WTC11 (cell line): Measurements from ENCODE around the gene LARP4B. TPM values are rescaled to one million over a fixed set of nuclear protein-coding genes. Genes with fewer than 3 reads are reported as not detected.

Experiments
- ATAC-seq: fragments of 200-7000 bp; cut with Tn5 transposase; 2 replicates; pipeline ENCODE4 v1.10.0; 2021; ENCODE audit warnings: mild to moderate bottlenecking, moderate library complexity
- CTCF ChIA-PET: fragments of 300-600 bp; sonication (Branson Sonifier 250); formaldehyde crosslinking; loops from one replicate; lab custom pipeline; 2021; ENCODE audit warnings: antibody characterized with exemption; lab: Charles Lee
- POLR2A ChIA-PET: fragments of 350-600 bp; sonication (Branson Sonifier 250); formaldehyde crosslinking; loops from one replicate; lab custom pipeline; 2021; ENCODE audit warnings: antibody characterized with exemption; lab: Charles Lee
- DNase-seq: peaks from one replicate; pipeline ENCODE4 v3.0.0; 2021; ENCODE audit warnings: low spot score
- H3K27ac Mint-ChIP-seq: 2 replicates; pipeline ENCODE4 v1.8.0; 2021; ENCODE audit warnings: mixed read lengths
- H3K27me3 Mint-ChIP-seq: 2 replicates; pipeline ENCODE4 v1.8.0; 2021; ENCODE audit warnings: low read depth, mild to moderate bottlenecking, moderate library complexity, mixed read lengths
- H3K36me3 Mint-ChIP-seq: 2 replicates; pipeline ENCODE4 v1.8.0; 2021; ENCODE audit warnings: mixed read lengths
- H3K4me1 Mint-ChIP-seq: 2 replicates; pipeline ENCODE4 v1.8.0; 2022; ENCODE audit warnings: mixed read lengths
- H3K4me3 Mint-ChIP-seq: 2 replicates; pipeline ENCODE4 v1.8.0; 2021; ENCODE audit warnings: mild to moderate bottlenecking, moderate library complexity, mixed read lengths
- H3K9me3 Mint-ChIP-seq: 2 replicates; pipeline ENCODE4 v1.8.0; 2021; ENCODE audit warnings: mixed read lengths
- ELF4 ChIP-seq: sonication (generic); formaldehyde crosslinking; IDR thresholded peaks from 2 replicates; pipeline ENCODE4 v1.8.1; 2022; ENCODE audit warnings: low read depth, mild to moderate bottlenecking, moderate library complexity, missing genetic modification reagents
- EMX1 ChIP-seq: fragments of 250-450 bp; sonication (Bioruptor Pico); IDR thresholded peaks from 2 replicates; pipeline ENCODE4 v1.8.0; 2021; ENCODE audit warnings: mild to moderate bottlenecking
- ETV6 ChIP-seq: sonication (generic); formaldehyde crosslinking; IDR thresholded peaks from 2 replicates; pipeline ENCODE4 v1.8.1; 2022; ENCODE audit warnings: mild to moderate bottlenecking, missing genetic modification reagents
- GABPB1 ChIP-seq: sonication (generic); formaldehyde crosslinking; IDR thresholded peaks from 2 replicates; pipeline ENCODE4 v1.8.1; 2023; ENCODE audit warnings: mild to moderate bottlenecking, missing genetic modification reagents
- JAZF1 ChIP-seq: fragments of 250-450 bp; sonication (Bioruptor Pico); IDR thresholded peaks from 2 replicates; pipeline ENCODE4 v1.9.0; 2021; ENCODE audit warnings: moderate library complexity, mild to moderate bottlenecking, inconsistent platforms
- KAT7 ChIP-seq: sonication (generic); formaldehyde crosslinking; IDR thresholded peaks from 2 replicates; pipeline ENCODE4 v1.8.1; 2023; ENCODE audit warnings: missing genetic modification reagents, mild to moderate bottlenecking, borderline replicate concordance
- NFE2L1 ChIP-seq: sonication (generic); formaldehyde crosslinking; IDR thresholded peaks from 2 replicates; pipeline ENCODE4 v1.8.1; 2023; ENCODE audit warnings: missing genetic modification reagents
- NFYB ChIP-seq: sonication (generic); formaldehyde crosslinking; conservative IDR thresholded peaks from 2 replicates; pipeline ENCODE4 v1.8.0; 2022; ENCODE audit warnings: low read depth, missing genetic modification reagents
- NR2C2 ChIP-seq: sonication (generic); formaldehyde crosslinking; IDR thresholded peaks from 2 replicates; pipeline ENCODE4 v1.8.0; 2022; ENCODE audit warnings: mild to moderate bottlenecking, missing genetic modification reagents
- PRRX2 ChIP-seq: fragments of 250-450 bp; sonication (Bioruptor Pico); IDR thresholded peaks from 2 replicates; pipeline ENCODE4 v1.8.0; 2021; ENCODE audit warnings: mild to moderate bottlenecking
- TP53 ChIP-seq: sonication (generic); formaldehyde crosslinking; IDR thresholded peaks from 2 replicates; pipeline ENCODE4 v1.8.1; 2023; ENCODE audit warnings: mild to moderate bottlenecking, missing genetic modification reagents
- ZNF232 ChIP-seq: sonication (generic); formaldehyde crosslinking; IDR thresholded peaks from 2 replicates; pipeline ENCODE4 v1.8.0; 2022; ENCODE audit warnings: mild to moderate bottlenecking, missing genetic modification reagents
- ZNF263 ChIP-seq: sonication (generic); formaldehyde crosslinking; IDR thresholded peaks from 2 replicates; pipeline ENCODE4 v1.8.1; 2022; ENCODE audit warnings: low read depth, mild to moderate bottlenecking, moderate library complexity, missing genetic modification reagents
- ZNF396 ChIP-seq: fragments of 250-450 bp; sonication (Bioruptor Pico); IDR thresholded peaks from 2 replicates; pipeline ENCODE4 v1.8.0; 2021; ENCODE audit warnings: mild to moderate bottlenecking, moderate library complexity, borderline replicate concordance
- ZNF671 ChIP-seq: fragments of 250-450 bp; sonication (Bioruptor Pico); IDR thresholded peaks from 2 replicates; pipeline ENCODE4 v1.8.0; 2021; ENCODE audit warnings: mild to moderate bottlenecking
- total RNA-seq: library from RNA; stranded (reverse); gene quantifications from 3 replicates; pipeline ENCODE4 v1.2.3, GENCODE V29; 2021
- TF ChIP-seq, protein P1 (sequence below): sonication (generic); formaldehyde crosslinking; IDR thresholded peaks from 2 replicates; pipeline ENCODE4 v1.8.1; 2023; ENCODE audit warnings: mild to moderate bottlenecking, moderate library complexity, missing genetic modification reagents
- TF ChIP-seq, protein P2 (sequence below): sonication (generic); formaldehyde crosslinking; conservative IDR thresholded peaks from 2 replicates; pipeline ENCODE4 v1.8.1; 2022; ENCODE audit warnings: mild to moderate bottlenecking, missing genetic modification reagents
- TF ChIP-seq, protein P3 (sequence below): sonication (generic); formaldehyde crosslinking; IDR thresholded peaks from 2 replicates; pipeline ENCODE4 v1.8.1; 2022; ENCODE audit warnings: low read depth, mild to moderate bottlenecking, moderate library complexity, missing genetic modification reagents, borderline replicate concordance
- TF ChIP-seq, protein P4 (sequence below): sonication (generic); formaldehyde crosslinking; IDR thresholded peaks from 2 replicates; pipeline ENCODE4 v1.8.1; 2022; ENCODE audit warnings: mild to moderate bottlenecking, moderate library complexity, missing genetic modification reagents
- TF ChIP-seq, protein P5 (sequence below): sonication (generic); formaldehyde crosslinking; IDR thresholded peaks from 2 replicates; pipeline ENCODE4 v1.8.1; 2022; ENCODE audit warnings: missing genetic modification reagents, borderline replicate concordance
- TF ChIP-seq, protein P6 (sequence below): sonication (generic); formaldehyde crosslinking; IDR thresholded peaks from 2 replicates; pipeline ENCODE4 v1.8.1; 2023; ENCODE audit warnings: mild to moderate bottlenecking, missing genetic modification reagents
- TF ChIP-seq, protein P7 (sequence below): fragments of 250-450 bp; sonication (Bioruptor Pico); IDR thresholded peaks from 2 replicates; pipeline ENCODE4 v1.9.0; 2021; ENCODE audit warnings: mild to moderate bottlenecking, borderline replicate concordance

The LARP4B gene
- total RNA-seq, 1 experiment from 2014 or later: 87.1 TPM

DNA sequence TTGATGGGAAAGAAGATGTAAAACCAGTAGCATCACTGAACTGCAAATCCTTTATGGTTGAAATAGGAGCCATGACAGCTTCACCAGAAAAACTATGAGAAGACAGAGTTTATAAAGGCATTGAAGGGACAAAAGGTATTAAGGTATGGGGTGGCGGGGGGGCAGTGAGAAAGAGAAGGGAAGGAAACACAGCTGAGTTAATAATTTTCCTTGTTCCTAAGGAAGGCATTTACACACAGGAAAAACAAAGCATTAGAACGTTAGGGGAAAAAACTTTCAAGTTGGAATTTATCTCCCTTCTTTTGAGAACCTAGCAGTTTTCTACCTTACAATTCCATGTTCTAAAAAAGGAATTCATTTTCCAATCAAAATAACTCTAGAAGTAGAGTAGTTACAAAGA is 4.4 kb downstream of the LARP4B start:
- POLR2A ChIA-PET: no interaction called here
- ATAC-seq: no peak
- TF ChIP-seq KAT7 (CRISPR knock-in tag): no peak
- TF ChIP-seq, protein P1, sequence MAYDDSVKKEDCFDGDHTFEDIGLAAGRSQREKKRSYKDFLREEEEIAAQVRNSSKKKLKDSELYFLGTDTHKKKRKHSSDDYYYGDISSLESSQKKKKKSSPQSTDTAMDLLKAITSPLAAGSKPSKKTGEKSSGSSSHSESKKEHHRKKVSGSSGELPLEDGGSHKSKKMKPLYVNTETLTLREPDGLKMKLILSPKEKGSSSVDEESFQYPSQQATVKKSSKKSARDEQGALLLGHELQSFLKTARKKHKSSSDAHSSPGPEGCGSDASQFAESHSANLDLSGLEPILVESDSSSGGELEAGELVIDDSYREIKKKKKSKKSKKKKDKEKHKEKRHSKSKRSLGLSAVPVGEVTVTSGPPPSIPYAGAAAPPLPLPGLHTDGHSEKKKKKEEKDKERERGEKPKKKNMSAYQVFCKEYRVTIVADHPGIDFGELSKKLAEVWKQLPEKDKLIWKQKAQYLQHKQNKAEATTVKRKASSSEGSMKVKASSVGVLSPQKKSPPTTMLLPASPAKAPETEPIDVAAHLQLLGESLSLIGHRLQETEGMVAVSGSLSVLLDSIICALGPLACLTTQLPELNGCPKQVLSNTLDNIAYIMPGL (CRISPR knock-in tag): no peak
- TF ChIP-seq, protein P2, sequence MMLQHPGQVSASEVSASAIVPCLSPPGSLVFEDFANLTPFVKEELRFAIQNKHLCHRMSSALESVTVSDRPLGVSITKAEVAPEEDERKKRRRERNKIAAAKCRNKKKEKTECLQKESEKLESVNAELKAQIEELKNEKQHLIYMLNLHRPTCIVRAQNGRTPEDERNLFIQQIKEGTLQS (CRISPR knock-in tag): no peak
- TF ChIP-seq TP53: no peak
- TF ChIP-seq ELF4 (CRISPR knock-in tag): no peak
- TF ChIP-seq, protein P3, sequence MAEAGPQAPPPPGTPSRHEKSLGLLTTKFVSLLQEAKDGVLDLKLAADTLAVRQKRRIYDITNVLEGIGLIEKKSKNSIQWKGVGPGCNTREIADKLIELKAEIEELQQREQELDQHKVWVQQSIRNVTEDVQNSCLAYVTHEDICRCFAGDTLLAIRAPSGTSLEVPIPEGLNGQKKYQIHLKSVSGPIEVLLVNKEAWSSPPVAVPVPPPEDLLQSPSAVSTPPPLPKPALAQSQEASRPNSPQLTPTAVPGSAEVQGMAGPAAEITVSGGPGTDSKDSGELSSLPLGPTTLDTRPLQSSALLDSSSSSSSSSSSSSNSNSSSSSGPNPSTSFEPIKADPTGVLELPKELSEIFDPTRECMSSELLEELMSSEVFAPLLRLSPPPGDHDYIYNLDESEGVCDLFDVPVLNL (CRISPR knock-in tag): no peak
- TF ChIP-seq ZNF232 (CRISPR knock-in tag): no peak
- TF ChIP-seq NR2C2 (CRISPR knock-in tag): no peak
- no peak for TF ChIP-seq NFE2L1
- TF ChIP-seq JAZF1 (CRISPR knock-in tag): no peak
- no peak for TF ChIP-seq GABPB1
- no peak for TF ChIP-seq ZNF396 (CRISPR knock-in tag)
- no peak for TF ChIP-seq ZNF671 (CRISPR knock-in tag)
- TF ChIP-seq ZNF263: no peak
- no peak for TF ChIP-seq EMX1 (CRISPR knock-in tag)
- TF ChIP-seq, protein P4, sequence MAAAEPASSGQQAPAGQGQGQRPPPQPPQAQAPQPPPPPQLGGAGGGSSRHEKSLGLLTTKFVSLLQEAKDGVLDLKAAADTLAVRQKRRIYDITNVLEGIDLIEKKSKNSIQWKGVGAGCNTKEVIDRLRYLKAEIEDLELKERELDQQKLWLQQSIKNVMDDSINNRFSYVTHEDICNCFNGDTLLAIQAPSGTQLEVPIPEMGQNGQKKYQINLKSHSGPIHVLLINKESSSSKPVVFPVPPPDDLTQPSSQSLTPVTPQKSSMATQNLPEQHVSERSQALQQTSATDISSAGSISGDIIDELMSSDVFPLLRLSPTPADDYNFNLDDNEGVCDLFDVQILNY (CRISPR knock-in tag): no peak
- no peak for TF ChIP-seq ETV6 (CRISPR knock-in tag)
- TF ChIP-seq, protein P5, sequence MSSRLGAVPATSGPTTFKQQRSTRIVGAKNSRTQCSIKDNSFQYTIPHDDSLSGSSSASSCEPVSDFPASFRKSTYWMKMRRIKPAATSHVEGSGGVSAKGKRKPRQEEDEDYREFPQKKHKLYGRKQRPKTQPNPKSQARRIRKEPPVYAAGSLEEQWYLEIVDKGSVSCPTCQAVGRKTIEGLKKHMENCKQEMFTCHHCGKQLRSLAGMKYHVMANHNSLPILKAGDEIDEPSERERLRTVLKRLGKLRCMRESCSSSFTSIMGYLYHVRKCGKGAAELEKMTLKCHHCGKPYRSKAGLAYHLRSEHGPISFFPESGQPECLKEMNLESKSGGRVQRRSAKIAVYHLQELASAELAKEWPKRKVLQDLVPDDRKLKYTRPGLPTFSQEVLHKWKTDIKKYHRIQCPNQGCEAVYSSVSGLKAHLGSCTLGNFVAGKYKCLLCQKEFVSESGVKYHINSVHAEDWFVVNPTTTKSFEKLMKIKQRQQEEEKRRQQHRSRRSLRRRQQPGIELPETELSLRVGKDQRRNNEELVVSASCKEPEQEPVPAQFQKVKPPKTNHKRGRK: no peak
- TF ChIP-seq PRRX2 (CRISPR knock-in tag): no peak
- TF ChIP-seq NFYB (CRISPR knock-in tag): no peak
- no peak for DNase-seq
- no peaks in the 10 kb centered on the region for H3K9me3 Mint-ChIP-seq
- H3K4me3 Mint-ChIP-seq: no peak overlapping the region
- peaks cover 9% of the 10 kb centered on the region; the same call in 1 of the 2 replicates for H3K36me3 Mint-ChIP-seq
- no peaks in the 10 kb centered on the region for H3K27me3 Mint-ChIP-seq
- peaks cover 52% of the 10 kb centered on the region for H3K4me1 Mint-ChIP-seq
- CTCF ChIA-PET: no interaction called here
- peak overlapping the region; percentile 90 for H3K27ac Mint-ChIP-seq

DNA sequence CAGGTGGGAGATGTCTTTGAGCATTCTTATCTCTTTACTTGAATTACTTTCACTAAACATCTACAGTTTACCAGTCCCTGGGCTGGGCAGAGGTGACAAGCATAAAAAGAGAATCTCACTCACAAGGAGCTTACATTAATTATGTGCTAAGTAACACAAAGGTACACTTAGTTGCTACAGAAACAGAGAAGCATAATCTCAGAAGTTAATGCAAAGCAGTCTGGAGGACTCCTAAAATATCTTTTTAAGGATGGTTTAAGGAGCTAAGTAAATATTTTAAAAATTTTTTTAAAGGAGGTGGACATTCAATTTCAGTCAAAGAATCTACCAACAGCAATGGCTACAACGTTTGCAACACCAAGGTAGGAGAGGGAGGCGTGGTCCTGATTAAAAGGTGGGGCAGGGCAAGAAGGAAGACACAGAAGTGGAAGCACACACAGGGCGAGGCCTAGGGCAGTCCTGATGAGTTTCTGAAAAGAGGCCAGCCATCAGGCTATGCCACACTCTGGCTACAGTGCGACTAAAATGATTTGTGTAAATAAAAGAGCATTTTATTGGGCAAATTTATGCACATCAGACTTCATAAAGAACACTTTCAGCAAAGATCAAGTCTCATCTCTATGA is 5.3 kb downstream of the LARP4B start:
- DNase-seq (no peak), ATAC-seq (no peak)
- peaks cover 54% of the 10 kb centered on the region for H3K4me1 Mint-ChIP-seq
- H3K4me3 Mint-ChIP-seq: peak overlapping the region; percentile 30; the same call in 1 of the 2 replicates
- H3K9me3 Mint-ChIP-seq: no peaks in the 10 kb centered on the region
- POLR2A ChIA-PET: no interaction called here
- peaks cover 13% of the 10 kb centered on the region; the same call in 1 of the 2 replicates for H3K36me3 Mint-ChIP-seq
- peak overlapping the region; percentile 90 for H3K27ac Mint-ChIP-seq
- H3K27me3 Mint-ChIP-seq: no peaks in the 10 kb centered on the region
- CTCF ChIA-PET: no interaction called here
- TF ChIP-seq, protein P6, sequence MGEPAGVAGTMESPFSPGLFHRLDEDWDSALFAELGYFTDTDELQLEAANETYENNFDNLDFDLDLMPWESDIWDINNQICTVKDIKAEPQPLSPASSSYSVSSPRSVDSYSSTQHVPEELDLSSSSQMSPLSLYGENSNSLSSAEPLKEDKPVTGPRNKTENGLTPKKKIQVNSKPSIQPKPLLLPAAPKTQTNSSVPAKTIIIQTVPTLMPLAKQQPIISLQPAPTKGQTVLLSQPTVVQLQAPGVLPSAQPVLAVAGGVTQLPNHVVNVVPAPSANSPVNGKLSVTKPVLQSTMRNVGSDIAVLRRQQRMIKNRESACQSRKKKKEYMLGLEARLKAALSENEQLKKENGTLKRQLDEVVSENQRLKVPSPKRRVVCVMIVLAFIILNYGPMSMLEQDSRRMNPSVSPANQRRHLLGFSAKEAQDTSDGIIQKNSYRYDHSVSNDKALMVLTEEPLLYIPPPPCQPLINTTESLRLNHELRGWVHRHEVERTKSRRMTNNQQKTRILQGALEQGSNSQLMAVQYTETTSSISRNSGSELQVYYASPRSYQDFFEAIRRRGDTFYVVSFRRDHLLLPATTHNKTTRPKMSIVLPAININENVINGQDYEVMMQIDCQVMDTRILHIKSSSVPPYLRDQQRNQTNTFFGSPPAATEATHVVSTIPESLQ (CRISPR knock-in tag): no peak
- TF ChIP-seq, protein P7, sequence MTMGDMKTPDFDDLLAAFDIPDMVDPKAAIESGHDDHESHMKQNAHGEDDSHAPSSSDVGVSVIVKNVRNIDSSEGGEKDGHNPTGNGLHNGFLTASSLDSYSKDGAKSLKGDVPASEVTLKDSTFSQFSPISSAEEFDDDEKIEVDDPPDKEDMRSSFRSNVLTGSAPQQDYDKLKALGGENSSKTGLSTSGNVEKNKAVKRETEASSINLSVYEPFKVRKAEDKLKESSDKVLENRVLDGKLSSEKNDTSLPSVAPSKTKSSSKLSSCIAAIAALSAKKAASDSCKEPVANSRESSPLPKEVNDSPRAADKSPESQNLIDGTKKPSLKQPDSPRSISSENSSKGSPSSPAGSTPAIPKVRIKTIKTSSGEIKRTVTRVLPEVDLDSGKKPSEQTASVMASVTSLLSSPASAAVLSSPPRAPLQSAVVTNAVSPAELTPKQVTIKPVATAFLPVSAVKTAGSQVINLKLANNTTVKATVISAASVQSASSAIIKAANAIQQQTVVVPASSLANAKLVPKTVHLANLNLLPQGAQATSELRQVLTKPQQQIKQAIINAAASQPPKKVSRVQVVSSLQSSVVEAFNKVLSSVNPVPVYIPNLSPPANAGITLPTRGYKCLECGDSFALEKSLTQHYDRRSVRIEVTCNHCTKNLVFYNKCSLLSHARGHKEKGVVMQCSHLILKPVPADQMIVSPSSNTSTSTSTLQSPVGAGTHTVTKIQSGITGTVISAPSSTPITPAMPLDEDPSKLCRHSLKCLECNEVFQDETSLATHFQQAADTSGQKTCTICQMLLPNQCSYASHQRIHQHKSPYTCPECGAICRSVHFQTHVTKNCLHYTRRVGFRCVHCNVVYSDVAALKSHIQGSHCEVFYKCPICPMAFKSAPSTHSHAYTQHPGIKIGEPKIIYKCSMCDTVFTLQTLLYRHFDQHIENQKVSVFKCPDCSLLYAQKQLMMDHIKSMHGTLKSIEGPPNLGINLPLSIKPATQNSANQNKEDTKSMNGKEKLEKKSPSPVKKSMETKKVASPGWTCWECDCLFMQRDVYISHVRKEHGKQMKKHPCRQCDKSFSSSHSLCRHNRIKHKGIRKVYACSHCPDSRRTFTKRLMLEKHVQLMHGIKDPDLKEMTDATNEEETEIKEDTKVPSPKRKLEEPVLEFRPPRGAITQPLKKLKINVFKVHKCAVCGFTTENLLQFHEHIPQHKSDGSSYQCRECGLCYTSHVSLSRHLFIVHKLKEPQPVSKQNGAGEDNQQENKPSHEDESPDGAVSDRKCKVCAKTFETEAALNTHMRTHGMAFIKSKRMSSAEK (CRISPR knock-in tag): no peak
- TF ChIP-seq ETV6 (CRISPR knock-in tag): no peak
